HG03575 (cell line): ENCODE measurements around the gene ZXDA.
"Not testable (repeated sequence)": the region's sequence is repeated elsewhere in the genome, so short reads cannot be mapped to it uniquely, and the experiment has no call there.

ENCODE experiments used
- ATAC-seq: cut with Tn5 transposase; IDR thresholded peaks from one replicate; pipeline ENCODE4 v1.9.1; 2021; ENCODE audit not compliant: unreplicated experiment, insufficient number of reproducible peaks, low FRiP score; ENCODE audit errors: extremely low read depth

Gene ZXDA, protein sequence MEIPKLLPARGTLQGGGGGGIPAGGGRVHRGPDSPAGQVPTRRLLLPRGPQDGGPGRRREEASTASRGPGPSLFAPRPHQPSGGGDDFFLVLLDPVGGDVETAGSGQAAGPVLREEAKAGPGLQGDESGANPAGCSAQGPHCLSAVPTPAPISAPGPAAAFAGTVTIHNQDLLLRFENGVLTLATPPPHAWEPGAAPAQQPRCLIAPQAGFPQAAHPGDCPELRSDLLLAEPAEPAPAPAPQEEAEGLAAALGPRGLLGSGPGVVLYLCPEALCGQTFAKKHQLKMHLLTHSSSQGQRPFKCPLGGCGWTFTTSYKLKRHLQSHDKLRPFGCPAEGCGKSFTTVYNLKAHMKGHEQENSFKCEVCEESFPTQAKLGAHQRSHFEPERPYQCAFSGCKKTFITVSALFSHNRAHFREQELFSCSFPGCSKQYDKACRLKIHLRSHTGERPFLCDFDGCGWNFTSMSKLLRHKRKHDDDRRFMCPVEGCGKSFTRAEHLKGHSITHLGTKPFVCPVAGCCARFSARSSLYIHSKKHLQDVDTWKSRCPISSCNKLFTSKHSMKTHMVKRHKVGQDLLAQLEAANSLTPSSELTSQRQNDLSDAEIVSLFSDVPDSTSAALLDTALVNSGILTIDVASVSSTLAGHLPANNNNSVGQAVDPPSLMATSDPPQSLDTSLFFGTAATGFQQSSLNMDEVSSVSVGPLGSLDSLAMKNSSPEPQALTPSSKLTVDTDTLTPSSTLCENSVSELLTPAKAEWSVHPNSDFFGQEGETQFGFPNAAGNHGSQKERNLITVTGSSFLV

GRCh38 chrX:57910287-57910912 lies at the start of gene ZXDA:
TSS of gene ZXDA (minus strand) at chrX:57910458. CDS start at chrX:57910420, 38 bp downstream.
- not testable (repeated sequence) for ATAC-seq

DNA sequence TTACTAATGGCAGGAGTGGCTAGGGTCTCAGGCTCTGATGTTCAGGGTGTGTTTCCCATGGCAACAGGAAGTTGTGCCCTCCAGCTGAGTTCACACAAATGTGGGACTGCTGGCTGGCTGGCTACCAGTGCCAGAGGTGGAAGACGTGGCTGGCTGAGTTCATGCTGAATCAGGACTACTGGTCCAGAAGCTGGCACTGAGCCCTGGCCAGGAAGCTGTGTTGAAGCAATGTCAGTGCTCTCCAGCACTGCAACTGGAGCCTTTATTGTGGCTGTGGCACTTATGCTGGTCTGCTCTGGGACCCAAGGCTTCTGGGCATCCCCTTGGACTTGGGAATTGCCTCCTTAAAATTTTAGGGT lies 42.0 kb upstream of the ZXDA start:
- no peak for ATAC-seq

DNA sequence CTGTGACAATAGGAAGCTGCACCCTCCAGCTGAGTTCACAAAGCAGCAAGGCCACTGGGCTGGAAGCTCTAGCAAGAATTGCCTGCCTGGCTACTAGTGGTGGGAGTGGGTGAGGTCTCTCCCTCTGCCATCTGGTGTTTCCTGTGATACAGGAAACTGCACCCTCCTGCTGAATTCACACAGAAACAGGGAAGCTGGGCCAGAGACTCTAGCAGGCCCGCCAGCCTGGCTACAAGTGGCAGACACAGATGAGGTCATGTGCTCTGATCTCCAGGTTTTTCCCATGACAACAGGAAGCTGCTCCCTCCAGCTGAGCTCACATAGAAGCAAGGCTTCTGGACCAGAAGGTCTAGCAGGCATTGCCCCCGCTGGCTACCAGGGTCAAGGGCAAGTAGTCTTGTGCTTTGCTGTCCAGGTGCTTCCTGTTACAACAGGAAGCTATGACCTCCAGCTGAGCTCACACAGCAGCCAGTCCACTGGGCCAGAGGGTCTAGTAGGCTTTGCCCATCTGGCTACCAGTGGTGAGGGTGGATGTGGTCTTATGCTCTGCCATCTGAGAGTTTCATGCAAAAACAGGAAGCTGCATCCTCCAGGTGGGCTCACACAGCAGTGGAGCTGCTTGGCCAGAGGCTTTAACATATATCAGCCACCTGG lies 41.5 kb upstream of the ZXDA start:
- no peak for ATAC-seq

GRCh38 chrX:57933321-57933720 lies 23.1 kb upstream of the ZXDA start:
- no peak for ATAC-seq

GRCh38 chrX:57932266-57932665 lies 22.0 kb upstream of the ZXDA start:
- ATAC-seq, result no peak

DNA sequence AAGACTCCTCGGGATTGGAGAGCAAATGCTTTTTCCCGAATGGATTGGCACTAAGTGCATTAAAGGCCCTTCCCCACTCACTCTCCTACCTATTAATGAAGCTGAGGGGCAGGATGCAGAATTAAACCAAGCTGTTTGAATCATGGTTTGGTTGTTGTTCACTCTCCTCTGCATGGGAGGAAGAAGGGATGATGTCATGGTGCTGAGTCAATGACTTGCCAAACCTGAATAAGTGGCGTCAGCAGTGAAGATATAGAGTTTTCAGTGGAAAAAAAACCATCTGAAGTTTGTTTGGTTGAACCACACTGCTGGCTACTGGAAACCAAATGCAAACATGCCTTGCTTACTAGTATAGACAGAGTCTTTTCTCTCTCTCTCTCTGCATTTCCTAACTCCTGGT lies 19.8 kb upstream of the ZXDA start:
- no peak for ATAC-seq

GRCh38 chrX:57929373-57929772 lies 19.1 kb upstream of the ZXDA start:
- no peak for ATAC-seq

GRCh38 chrX:57925806-57926205 lies 15.5 kb upstream of the ZXDA start:
- no peak for ATAC-seq

- ATAC-seq, result no peak
Observed at GRCh38 chrX:57918750-57919436, 8.6 kb upstream of the ZXDA start.

DNA sequence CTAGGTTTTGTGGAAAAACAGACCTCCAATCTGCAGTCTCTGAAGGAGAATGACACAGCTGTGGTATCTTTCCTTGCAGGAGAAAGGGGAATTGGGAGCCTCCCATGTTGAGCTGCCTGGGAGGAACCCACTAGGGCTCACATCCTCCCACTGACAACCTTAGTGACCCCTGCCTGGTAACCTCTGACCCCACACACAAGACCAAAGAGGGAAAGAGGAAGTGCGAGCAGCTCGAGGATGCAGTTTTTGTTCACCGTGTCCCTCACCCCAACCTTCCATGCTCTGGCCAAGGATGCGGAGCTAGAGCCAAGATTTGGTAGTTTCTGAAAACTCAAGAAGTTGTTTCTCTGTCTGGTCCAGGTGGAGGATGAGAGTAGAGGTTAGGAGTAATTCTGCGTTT lies 5.4 kb upstream of the ZXDA start:
- no peak for ATAC-seq

- ATAC-seq, result not testable (repeated sequence)
Observed at GRCh38 chrX:57909595-57910286, 517 bp downstream of the ZXDA start.

- ATAC-seq, result not testable (repeated sequence)
Observed at GRCh38 chrX:57908972-57909594, 1.2 kb downstream of the ZXDA start.

DNA sequence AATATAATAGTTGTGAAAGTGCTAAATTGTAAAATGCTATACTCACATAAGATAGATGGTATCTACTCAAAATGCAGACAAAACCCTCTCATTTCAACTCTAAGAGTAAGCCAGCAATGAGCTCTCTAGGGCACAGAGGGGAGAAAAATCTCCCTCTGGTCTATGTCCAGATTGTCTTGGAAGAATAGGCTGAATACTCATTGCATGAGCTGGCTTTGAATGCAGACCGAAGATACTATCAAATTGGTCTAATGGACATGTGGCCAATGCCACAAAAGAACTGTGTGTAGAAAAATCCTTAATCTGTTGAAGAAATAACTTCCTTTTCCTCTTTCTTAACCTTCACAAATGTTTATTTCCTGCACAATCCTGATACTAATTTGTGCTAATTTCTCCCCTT lies 3.5 kb downstream of the ZXDA start:
- no peak for ATAC-seq

DNA sequence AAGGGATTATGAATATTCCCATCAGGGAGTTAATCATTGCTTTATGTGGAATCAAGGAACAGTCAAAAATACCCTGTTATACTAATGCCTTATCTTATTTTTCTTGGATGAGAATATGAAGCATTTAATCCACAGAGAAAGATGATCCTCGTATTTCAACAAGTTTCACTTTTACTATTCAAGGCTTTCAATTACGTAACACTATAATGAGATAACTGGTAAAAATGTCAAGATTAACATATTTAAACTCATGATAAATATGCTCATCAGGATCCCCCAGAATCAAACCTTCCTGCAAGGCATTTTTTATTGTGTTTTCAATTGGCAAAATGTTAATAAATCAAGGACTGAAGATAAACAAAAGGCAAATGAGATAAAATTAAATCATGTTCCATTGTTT lies 5.1 kb downstream of the ZXDA start:
- no peak for ATAC-seq

- ATAC-seq, result no peak
Observed at GRCh38 chrX:57904176-57904880, 5.9 kb downstream of the ZXDA start.

GRCh38 chrX:57902633-57903032 lies 7.6 kb downstream of the ZXDA start:
- ATAC-seq, result no peak

DNA sequence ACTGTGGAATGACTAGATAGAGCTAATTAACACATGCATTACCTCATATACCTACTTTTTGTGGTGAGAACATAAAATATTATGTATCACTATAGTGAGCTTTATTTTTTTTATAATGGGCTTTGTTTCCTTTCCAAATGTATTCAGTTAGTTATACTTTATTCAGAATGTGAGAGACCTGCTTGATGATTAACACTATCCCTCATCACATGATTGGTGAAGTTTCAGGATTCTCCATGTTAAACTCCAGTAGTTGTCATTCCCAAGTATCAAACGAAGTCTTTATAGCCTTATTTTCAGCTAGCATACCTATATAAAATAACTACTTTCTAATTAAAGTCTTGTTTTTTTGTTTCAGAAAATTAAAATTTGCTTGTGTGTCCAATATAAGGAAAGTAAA lies 8.8 kb downstream of the ZXDA start:
- no peak for ATAC-seq
